Inferior parietal cortex (tissue), 1 donor: Measurements from ENCODE around the gene VKORC1L1.
"Not testable (repeated sequence)": the region's sequence is repeated elsewhere in the genome, so short reads cannot be mapped to it uniquely, and the experiment has no call there.

Source experiments
- DNase-seq: peaks from one replicate; pipeline ENCODE4 v3.0.0-alpha.2; 2016; ENCODE audit errors: extremely low spot score

Gene VKORC1L1

DNA sequence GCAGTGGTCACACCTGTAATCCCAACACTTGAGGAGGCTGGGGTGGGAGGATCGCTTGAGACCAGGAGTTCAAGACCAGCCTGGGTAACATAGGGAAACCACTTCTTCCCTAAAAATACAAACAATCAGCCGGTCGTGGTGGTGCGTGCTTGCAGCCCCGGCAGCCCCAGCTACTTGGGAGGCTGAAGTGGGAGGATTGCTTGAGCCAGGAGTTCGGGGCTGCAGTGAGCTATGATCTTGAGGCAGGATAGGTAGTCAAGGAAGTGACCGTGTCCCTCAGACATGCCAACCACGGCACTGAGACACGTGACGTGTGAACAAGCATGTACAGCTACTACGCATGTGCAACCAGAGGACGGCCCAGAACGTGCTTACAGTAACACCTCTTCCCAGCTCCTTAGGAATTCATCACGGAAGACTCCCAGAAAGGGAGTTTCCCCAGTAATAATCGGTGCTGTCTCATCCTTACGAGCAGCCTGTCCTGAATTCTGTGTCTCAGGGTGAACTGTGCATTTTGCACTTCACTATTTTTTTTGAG is 103.9 kb downstream of the VKORC1L1 start:
- DNase-seq = no peak

DNA sequence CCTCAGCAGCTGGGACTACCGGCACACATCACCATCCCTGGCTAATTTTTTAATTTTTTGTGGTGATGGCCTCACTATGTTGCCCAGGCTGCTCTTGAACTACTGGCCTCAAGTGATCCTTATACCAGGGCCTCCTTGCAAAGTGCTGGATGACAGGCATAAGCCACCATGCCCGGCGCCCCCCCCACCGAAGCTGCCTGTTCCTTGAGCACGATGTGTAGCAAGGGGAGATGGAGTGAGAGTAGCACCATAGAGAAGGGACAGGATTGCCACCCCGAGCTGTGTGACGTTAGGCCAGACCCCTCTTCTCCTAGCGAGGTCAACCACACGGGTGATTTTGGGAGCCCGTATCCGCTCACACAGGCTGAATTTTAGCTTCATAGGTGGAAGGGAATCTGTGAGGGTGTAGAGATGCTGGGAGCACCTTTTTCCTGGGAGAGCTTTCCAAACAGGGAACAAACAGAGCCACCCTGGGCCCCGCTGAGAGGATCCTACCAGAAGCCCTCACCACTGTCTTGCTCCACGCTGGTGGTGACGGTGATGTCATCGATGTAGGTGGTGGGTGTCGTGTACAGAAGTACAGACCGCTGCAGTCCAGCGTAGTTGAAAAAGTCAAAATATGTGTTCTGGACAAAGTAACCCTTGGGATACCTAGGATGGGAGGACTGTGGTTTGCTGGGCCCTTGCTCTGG is 106.2 kb downstream of the VKORC1L1 start:
- no peak for DNase-seq

DNA sequence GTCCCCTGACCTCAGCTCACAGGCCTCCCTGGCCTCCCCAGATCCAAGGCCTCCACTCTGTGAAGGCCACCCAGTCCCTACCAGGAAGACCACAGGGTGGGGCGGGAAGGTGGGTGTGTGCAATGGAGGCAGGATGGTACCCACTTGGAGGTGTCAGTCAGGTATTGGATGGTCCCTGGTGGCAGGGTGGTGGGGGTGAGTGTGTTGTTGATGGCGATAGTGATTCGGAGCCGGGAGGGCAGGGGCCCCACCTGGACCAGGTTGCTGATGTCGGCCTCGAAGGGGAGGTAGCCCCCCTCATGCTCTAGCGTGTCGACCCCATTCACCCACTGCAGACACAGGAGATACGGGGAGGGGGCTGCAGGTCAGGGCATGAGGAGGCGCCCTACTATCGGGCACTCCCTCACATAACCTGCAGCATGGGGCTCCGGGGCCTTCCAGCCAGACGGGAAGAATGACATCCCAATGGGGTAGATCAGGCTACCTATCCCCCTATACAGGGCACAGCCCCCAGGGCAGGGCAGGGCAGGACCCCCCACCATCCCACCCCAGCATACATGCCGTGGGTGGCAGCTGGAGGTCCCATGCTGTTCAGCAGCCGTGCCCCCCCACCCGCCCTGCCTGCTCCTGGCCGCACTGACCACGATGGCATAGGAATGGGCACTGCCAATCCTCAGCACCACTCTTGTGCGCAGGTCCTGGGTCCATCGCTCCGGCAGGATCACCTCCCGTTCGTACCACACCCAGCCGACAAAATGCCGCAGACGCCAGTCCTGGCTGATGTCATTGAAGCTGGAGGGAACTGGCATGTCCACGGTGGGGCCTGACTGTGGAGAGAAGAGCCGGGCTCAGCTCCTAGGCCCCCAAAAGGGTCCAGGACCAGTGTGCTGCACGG is 107.0 kb downstream of the VKORC1L1 start:
- DNase-seq = no peak

DNA sequence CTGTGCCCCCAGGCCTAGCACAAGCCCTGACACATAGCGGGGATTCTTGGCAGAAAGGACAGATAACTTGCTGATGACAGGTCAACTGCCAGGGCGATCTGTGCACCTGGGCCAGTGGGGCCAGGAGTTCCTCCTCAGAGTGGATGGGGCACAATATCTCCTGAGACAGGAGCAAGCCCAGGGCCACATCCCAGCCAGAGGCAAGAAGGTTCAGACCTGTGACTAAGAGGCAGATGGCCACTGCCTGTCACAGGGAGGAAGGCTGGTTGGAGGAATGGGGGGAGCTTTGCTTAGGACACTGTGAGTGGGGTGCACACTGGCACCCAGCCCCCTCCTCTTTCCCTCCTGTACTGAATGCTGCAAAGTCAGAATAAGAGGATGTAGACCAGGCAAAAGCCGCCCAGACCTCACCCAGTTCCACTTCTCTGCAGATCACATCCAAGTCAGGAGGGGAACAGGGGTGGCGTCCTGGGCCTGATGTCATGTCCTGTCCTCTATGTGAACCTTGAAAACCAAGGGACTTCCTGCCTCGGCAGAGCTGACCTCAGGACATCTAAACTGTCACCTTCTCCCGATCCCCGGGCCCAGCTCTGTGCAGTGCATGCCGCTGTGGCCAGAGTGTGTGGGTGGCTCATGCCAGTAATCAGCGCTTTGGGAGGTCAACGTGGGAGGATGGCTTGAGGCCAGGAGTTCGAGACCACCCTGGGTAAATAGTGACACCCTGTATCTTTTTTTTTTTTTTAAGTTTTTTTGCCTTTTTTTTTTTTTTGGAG is 107.8 kb downstream of the VKORC1L1 start:
- no peak for DNase-seq

DNA sequence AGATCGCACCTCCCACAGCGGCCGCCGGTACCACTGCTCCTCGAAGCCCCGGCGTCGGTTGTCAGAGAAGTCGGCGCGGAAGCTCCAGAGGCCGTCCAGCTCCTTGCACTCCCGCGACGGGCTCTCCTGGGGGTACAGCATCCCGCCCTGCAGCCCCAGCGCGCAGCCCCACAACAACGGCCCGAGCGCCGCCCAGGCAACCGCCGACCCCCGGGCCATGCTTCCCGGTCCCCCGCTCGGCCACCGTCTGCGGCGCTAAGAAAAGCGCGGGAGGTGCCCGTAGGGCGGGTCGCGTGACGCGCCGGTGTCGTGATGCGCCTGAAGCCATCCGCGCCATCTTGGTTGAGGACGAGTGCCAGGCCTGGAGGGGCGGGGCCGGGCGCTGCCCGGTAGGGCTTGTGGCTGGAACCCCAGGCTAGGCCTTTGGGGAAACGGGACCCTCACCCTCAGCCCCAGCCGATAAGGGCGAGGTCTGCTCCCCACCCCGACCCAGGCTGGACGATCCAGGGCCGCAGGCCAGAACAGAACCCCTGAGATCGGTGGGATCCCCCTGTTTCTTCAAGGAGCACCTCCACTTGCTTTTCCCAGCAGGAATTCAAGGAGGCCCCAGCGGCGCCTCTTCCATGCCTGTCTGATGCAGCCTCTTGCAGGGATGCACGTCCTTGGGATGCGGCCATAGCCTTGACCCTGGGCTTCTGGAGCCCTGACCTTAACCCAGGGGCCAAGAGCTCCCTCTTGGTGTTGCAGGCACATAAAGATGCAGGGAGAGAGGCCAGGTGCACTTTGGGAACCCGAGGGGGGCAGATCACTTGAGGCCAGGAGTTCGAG is 109.3 kb downstream of the VKORC1L1 start, which contains the start of gene GUSB:
Gene GUSB (minus strand): TSS at position 249 of the 828 bp plus-strand sequence. CDS start 30 bp downstream, at position 219.
- DNase-seq = peak; percentile 92

DNA sequence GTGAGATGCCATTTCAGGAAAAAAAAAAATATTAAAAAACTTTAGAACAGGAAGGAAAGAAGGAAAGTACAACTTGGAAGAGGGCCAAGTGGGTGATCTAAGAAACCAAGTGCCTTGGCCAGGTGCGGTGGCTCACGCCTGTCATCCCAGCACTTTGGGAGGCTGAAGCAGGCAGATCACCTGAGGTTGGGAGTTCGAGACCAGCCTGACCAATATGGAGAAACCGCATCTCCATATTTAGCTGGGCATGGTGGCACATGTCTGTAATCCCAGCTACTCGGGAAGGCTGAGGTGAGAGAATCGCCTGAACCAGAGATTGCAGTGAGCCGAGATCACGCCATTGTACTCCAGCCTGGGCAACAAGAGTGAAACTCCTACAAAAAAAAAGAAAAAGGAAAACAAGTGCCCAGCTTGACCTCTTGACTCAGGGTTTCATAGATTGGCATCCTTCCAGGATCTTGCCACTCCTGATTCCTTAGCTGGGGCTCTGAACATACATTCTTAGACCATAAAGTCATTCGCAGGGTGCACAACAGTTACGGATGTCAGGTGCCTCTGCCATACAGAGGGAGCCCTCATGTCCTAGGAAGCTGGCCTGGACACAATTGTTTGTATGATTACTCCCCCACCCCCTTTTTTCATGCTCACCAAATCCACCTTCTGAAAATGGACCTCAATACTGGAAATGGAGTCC is 111.2 kb downstream of the VKORC1L1 start:
- no peak for DNase-seq

DNA sequence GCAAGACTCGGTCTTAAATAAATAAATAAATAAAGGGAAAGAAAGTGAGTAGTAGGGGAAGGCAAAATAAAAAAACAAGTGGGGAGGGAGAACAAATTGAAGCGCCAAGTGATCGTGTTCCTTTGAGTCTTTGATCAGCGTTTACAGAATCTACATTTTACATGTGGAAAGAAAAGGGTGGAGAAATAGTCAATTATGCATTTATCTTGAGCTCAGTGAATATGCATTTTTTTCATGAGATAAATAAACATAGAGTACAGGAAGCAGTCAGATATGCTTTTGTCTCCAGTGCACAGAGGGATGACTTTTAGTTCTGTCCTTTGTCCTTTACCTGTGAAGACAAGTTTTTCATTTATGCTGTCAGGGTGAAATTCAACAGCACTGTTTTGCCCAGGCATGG is 115.2 kb downstream of the VKORC1L1 start:
- no peak for DNase-seq

DNA sequence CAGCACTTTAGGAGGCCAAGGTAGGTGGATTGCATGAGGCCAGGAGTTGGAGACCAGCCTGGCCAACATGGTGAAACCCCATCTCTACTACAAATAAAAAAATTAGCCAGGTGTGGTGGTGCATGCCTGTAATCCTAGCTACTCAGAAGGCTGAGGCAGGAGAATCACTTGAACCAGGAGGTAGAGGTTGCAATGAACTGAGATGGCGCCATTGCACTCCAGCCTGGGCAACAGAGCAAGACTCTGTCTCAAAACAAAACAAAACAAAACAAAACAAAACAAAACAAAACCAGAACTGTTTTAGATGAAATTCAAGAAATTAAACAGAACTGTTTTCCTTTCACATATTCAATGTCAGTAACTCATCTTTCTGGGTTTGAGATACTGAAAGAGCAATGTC is 115.6 kb downstream of the VKORC1L1 start:
- not testable (repeated sequence) for DNase-seq

DNA sequence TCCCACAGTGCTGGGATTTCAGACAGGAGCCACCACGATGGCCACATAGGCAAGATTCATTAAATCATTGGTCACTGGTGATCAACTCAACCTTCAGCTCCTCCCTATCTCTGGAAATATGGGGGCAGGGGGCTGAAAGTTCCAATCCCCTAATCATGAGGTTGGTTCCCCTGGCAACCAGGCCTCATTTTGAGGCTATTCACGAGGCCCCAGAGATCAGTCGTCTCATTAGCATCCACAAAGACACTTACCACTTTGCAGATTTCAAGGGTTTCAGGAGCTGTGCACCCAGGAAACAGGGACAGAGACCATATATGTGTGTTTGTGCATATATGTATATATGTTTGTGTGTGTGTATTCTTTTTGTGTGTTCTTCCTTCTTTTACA is 116.8 kb downstream of the VKORC1L1 start:
- DNase-seq = no peak

DNA sequence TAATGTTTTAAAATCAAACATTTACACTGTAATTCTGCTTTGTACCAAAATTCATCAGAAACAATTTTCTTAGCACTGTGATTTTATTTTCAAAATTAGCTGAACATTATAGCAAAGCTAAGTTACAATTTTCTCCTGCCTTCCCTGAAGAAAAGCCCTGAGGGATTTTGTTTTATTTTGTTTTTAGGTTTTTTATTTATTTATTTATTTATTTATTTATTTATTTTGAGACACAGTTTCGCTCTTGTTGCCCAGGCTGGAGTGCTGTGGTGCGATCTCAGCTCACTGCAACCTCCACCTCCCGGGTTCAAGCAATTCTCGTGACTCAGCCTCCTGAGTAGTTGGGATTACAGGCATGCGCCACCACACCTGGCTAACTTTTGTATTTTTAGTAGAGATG is 119.0 kb downstream of the VKORC1L1 start:
- not testable (repeated sequence) for DNase-seq

DNA sequence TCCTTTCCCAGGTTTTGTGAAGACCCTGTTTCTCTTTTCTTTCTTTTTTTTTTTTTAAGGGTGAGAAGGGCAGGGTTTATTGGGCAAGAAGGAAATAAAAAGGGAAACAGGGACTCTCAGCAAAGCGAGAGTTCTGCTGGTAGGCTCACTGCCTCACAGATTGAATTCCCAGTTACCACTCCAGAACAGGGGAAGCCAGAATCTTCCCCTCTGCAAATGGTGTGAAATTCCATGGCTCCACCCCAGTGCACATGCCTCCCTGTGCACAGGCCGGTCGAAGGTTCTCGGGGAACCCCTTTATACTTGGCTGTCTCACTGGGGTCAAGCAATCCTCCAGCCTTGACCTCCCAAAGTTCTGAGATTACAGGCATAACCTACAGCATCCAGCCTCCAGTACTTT is 119.7 kb downstream of the VKORC1L1 start:
- no peak for DNase-seq

DNA sequence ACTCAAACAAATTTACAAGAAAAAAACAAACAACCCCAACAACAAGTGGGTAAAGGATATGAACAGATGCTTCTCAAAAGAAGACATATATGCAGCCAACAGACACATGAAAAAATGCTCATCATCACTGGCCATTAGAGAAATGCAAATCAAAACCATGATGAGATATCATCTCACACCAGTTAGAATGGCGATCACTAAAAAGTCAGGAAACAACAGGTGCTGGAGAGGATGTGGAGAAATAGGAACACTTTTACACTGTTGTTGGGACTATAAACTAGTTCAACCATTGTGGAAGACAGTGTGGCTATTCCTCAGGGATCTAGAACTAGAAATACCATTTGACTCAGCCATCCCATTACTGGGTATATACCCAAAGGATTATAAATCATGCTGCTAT is 122.1 kb downstream of the VKORC1L1 start:
- not testable (repeated sequence) for DNase-seq

DNA sequence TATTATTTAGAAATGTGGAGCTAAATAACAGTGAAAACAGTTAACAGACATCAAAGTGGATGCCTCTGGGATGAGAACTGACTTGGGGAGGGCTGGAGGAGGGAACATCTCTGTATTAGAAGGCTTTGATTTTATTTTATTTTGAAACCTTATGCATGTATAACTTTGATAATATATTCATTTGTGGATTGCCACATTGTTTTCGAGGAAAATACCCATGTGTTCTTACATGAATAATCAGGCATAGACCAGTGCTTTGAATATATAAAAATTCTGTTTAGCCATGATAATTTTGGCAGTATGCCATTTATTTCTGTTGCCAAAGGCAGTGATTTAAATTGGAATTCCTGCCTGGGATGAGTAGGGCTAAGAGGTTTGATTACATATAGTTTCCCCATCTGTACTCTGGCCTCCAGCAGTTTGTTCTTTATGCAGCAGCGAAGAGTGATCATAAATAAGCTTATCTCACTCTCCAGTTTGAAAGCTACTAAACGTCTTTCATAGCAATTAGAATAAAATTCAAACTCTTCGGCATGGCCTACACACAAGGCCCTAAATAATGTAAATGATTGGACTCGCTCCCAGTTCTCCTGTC is 128.0 kb downstream of the VKORC1L1 start:
- not testable (repeated sequence) for DNase-seq

DNA sequence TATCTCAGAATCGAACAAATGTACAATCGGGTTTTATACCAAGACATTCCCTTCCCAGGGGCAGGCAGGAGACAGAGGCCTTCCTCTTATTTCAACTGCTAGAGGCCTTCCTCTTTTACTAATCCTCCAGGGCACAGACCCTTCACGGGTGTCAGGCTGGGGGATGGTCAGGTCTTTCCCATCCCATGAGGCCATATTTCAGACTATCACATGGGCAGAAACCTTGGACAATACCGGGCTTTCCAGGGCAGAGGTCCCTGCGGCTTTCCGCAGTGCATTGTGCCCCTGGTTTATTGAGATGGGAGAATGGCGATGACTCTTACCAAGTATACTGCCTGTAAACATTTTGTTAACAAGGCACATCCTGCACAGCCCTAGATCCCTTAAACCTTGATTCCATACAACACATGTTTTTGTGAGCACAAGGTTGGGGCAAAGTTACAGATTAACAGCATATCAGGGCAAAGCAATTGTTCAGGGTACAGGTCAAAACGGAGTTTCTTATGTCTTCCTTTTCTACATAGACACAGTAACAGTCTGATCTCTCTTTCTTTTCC is 132.3 kb downstream of the VKORC1L1 start:
- DNase-seq = not testable (repeated sequence)

DNA sequence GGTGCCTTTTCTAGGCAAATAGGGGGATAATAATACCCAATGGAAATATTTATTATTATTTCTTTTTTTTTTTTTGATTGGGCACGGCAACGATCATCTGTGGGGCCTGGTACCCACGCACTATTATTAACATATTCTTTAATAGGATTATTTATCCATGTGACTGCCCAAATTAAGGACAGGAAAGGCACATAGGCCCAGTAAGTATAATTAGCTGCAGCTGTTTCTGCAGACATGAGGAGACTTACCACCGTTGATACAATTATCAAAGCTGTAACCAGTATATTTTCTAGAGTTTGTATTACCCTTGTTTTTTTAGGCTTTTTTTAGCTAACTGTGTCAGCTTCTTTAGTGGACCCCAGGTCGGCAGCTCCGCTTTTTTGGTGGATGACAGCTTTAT is 134.4 kb downstream of the VKORC1L1 start:
- DNase-seq = no peak
